Pons (tissue), 1 donor: ENCODE results near the gene POT1.
"Not testable (repeated sequence)": the region's sequence is repeated elsewhere in the genome, so short reads cannot be mapped to it uniquely, and the experiment has no call there.

Experiments
- DNase-seq: peaks from one replicate; pipeline ENCODE4 v3.0.0-alpha.2; 2016; ENCODE audit warnings: low spot score

Gene POT1, protein sequence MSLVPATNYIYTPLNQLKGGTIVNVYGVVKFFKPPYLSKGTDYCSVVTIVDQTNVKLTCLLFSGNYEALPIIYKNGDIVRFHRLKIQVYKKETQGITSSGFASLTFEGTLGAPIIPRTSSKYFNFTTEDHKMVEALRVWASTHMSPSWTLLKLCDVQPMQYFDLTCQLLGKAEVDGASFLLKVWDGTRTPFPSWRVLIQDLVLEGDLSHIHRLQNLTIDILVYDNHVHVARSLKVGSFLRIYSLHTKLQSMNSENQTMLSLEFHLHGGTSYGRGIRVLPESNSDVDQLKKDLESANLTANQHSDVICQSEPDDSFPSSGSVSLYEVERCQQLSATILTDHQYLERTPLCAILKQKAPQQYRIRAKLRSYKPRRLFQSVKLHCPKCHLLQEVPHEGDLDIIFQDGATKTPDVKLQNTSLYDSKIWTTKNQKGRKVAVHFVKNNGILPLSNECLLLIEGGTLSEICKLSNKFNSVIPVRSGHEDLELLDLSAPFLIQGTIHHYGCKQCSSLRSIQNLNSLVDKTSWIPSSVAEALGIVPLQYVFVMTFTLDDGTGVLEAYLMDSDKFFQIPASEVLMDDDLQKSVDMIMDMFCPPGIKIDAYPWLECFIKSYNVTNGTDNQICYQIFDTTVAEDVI

DNA sequence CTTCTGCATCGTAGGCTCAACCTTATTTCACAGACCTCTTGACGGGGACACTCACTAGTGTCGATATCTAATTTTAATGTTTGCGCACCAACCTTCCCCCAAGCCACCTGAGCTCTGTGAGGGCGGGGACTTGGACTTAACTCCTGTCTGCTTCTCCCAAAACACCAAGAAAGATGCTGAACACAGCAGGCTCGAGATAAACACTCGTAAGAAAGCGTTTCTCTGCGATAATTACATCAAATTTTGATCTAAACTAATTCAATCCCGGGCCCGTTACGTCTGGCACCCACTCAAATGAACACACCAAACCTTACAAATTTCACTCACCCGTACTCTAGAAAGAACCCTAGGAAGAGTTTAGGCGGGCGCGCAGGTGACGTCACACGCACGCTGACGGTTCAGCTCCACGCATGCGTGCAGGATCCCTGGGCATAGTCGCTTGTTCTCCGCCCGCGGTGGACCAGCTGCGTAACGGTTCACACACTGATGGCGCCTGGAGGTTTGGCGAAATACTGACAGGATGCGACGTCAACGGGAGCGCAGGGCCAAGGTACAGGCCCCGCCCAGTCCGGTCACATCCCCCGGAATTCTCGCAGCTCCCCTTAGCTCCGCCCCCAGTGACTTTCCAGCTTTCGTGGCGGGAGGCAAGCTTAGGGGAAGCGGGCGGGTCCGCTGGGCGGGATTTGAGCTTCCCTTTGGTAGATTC, at the start of gene POT1:
Gene POT1 (minus strand): TSS at position 359 of the 706 bp plus-strand sequence. CDS start 32,652 bp downstream, outside the sequence.
- DNase-seq = peak; percentile 99

DNA sequence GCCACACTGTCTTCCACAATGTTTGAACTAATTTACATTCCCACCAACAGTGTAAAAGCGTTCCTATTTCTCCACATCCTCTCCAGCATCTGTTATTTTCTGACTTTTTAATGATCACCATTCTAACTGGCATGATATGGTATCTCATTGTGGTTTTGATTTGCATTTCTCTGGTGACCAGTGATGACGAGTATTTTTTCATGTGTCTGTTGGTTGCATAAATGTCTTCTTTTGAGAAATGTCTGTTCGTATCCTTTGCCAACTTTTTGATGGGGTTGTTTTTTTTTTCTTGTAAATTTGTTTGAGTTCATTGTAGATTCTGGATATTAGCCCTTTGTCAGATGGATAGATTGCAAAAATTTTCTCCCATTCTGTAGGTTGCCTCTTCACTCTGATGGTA, 45.5 kb upstream of the POT1 start:
- DNase-seq = not testable (repeated sequence)

DNA sequence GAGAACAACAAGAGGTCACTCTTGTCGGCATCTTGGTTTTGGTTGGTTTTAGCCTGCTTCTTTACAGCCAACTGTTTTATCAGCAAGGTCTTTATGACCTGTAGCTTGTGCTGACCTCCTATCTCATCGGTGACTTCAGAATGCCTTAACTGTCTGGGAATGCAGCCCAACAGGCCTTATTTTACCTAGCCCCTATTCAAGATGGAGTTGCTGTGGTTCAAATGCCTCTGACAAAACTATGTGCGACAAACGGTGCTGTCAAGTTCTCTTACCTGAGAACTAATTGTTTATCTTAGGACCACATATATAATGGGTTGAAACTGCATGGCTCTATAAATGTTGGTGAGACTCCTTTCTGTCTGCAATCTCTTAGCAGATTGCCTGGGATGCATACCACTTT, 35.9 kb upstream of the POT1 start:
- no peak for DNase-seq

DNA sequence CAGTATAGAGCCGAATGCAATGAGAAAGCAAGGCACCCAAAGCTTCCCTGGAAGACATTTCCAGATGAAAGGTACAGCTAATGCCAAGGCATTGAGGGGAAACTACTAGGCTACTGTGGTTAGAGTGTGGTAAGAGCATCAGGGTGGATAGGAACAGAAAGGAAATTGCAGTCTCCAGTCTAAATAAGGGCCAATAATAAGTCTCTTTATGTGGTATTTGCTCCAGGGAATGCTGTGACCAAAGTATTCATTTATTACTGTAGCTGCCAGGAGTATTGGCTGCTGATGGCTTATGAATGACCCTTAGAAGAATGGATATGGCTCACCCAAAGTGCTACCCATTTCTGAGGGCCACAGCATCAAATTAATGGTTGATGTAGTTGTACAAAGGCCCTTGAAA, 30.1 kb upstream of the POT1 start:
- DNase-seq = no peak

DNA sequence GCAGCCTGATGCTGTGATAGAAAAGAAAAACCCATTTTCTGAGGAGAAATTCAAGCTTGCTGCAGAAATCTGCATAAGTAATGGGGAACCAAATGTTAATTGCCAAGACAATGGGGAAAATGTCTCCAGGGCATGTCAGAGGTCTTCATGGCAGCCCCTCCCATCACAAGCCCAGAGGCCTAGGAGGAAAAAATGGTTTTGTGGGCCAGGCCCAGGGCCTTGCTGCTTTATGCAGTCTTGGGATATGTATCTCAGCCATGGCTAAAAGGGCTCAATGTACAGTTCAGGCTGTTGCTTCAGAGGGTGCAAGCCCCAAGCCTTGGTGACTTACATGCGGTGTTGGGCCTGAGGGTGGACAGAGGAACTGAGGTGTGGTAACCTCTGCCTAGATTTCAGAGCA, 28.3 kb upstream of the POT1 start:
- DNase-seq = not testable (repeated sequence)

DNA sequence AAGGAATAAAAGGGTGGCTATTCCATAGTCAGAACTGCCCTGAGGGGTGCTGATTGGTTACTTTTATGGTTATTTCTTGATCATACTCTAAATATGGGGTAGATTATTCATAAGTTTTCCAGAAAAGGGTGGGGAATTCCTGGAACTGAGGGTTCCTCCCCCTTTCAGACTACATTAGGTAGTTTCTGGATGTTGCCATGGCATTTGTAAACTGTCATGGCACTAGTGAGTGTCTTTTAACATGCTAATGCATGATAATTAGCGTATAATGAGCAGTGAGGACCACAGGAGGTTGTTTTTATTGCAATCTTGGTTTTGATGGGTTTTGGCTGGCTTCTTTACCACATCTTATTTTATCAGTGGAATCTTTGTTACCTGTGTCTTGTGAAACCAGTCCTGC, 26.5 kb upstream of the POT1 start:
- no peak for DNase-seq

DNA sequence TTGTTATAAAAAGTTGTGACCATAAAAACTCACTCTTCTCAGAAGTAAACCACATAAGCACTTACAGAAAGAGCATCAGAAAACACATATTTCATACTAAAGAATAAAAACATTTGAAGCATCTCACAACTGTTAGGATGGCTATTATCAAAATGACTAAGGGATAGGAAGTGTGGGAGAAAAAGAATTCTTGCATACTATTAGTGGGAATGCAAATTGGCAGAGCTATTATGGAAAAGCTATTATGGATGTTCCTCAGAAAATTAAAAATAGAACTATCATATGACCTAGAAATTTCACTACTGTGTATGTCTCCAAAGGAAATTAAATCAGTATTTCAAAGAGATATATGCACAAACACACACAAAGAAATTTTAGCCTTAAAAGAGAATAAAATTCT, 25.2 kb upstream of the POT1 start:
- no peak for DNase-seq

DNA sequence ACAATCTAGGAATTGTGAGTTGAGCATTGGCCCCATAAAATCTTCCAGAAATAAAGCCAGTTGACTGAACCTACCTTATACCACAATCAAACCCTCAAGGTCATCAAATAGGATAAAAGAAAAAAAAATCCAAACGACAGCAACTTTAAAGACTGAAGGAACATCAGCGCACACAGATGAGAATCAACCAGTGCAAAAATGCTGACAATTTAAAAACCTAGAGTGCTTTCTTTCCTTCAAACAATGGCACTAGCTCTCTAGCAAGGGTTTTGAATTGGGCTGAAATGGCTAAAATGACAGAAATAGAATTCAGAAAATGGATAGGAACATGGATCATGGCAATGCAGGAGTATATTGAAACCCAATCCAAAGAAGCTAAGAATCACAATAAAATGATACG, 16.1 kb upstream of the POT1 start:
- no peak for DNase-seq

DNA sequence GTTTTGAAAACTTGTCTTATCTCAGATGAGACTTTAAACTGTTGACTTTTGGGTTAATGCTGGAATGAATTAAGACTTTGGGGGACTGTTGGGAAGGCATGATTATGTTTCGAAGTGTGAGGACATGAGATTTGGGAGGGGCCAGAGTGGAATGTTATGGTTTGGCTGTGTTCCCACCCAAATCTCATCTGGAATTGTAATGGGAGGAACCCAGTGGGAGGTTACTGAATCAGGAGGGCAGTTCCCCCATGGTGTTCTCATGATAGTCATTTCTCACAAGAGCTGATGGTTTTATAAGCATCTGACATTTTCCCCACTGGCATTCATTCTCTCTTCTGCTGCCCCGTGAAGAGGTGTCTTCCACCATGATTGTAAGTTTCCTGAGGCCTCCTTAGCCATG, 13.8 kb upstream of the POT1 start:
- DNase-seq = no peak

DNA sequence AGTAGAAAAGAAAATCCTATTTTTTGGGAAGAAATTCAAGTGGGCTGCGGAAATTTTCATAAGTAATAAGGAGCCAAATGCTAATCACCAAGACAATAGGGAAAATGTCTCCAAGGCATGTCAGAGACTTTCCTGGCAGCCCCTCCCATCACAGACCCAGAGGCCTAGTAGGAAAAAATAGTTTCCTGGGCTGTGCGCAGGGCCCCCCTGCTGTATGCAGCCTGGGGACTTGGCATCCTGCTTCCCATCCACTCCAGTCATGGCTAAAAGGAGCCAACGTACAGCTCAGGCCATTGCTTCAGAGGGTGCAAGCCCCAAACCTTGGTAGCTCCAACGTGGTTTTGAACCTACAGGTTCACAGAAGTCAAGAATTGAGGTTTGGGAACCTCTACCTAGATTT, 12.8 kb upstream of the POT1 start:
- no peak for DNase-seq

DNA sequence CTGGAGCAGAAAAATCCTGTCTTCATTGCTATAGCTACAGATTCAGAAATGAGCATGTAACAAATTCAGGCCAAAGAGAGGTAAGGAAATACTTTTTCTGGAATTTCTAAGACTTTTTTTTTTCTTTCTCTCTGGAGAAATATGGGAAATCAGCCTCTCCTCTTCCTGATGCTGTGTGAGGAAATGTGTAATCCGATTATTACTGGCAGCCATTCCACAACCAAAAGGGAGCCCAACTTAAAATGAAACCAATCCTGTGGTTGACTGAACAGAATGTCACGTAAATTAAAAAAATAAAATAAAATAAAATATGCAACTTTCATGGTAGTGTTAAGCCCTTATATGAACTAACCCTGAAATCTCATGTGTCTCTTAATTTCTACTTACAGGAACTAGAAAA, 10.7 kb upstream of the POT1 start:
- DNase-seq = no peak

DNA sequence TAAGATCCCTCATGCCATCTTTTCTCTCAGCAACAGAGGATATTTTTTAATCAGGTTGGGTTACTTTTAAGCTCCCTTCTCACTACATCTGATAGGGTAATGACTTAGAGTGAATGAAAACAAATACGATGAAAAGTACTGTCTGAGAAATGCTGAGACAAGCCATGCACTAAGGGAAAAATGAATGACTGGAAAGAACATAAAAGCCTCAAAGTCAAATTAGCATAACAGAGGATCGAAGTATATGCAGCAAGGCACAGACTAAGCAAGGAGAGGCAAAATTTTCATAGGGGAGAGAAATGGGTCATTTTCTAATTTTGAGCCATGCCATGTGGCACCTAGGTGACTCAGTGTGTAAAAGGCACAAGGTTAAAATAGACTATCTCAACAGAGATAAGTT, 8.5 kb upstream of the POT1 start:
- no peak for DNase-seq

DNA sequence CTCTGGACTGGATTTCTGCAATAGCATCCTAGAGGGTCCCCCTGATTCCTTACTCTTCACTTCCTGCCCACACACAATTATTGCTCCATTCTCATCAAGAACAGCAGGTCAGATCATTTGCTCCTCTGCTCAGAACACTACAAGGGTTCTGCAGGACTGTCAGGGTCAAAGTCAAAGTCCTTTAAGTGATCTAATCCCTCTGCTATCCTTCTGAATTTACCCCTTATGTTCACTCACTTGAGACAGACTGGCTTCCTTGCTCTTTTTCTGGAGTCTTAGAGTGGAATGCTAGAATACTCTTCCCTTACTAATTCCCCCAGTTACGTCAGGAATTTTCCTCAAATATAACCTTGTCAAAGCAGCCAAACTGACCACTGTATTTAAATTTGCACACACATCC, 7.5 kb upstream of the POT1 start:
- DNase-seq = no peak

DNA sequence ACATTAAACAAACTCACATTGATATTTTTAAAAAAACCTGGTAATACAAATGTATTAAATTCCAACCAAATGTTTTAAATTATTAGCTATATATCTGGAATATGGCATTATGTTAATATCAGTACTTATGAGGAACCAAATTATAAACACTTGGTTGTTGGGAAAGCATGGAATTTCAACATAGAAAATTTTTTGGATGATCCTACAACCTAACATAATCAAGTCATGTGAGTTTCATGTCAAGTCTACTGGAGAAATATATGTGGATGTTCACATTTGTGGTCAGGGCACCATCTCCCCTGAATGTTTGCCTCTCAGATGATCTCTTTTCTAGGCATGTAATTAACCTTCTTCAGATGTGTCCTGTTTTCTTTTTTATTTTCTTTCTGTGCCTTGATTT, 5.2 kb upstream of the POT1 start:
- DNase-seq = no peak

DNA sequence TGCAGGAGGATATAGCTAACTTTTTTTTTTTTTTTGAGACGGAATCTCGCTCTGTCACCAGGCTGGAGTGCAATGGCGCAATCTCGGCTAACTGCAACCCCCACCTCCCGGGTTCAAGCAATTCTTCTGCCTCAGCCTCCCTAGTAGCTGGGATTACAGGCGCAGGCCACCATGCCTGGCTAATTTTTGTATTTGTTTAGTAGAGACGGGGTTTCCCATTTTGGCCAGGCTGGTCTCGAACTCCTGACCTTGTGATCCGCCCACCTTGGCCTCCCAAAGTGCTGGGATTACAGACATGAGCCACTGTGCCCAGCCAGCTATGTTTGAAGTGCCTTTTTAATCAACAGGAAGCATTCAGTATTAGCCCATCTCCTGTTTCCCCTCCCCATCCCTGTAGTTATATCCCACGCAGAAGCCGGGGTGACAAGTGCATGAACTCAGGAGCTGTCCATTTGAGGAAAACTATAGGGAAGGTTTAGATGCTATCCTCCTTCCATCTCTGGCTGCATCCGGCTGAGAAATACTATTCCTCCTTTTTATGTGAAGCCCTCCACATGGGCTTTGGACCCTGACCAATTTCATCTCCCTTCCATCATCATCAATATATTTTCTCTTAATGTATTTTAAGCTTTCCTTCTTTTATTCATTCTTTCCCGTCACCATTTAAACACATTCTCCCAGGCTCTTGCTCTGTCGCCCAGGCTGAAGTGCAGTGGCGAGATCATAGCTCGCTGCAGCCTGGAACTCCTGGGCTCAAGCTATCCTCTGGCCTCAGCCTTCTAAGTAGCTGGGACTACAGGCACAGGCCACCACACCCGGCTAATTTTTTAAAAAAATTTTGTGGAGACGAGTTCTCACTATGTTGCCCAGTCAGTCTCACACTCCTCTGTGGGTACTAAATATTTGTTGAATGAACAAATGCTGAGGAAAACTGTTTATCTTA, 1.3 kb upstream of the POT1 start:
- no peak for DNase-seq

DNA sequence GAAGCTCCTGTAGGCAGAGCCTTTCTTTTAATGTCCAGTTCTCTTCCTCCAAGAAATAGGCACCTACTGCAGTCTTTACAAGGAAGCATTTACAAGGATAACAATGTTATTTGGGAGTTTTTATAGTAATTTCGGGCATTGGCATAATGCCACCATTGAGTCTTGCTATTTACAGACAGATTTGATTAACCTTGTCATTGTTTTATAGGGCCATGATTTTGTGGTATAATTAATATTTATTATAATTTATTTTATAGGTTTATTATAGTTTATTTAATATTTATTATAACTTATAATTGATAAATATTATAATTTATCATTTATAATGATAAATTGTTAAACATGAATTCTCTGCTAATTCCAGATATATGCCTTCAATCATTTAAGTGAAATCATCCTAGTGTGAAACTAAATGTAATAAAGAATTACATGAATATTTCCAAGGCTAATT, 573 bp upstream of the POT1 start:
- DNase-seq = no peak

DNA sequence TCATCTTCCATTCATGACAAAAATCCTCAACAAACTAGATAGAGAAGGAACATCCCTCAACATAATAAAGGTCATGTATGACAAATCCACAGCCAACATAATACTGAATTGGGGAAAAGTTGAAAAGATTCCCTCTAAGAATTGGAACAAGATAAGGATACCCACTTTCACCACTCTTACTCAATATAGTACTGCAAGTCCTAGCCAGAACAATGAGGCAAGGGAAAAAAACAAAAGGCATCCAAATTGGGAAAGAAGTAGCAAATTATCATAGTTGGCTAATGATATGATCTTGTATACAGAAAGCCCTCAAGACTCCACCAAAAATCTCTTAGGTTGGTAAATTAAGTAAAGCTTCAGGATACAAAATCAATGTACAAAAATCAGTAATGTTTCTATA, 4.7 kb downstream of the POT1 start:
- no peak for DNase-seq

DNA sequence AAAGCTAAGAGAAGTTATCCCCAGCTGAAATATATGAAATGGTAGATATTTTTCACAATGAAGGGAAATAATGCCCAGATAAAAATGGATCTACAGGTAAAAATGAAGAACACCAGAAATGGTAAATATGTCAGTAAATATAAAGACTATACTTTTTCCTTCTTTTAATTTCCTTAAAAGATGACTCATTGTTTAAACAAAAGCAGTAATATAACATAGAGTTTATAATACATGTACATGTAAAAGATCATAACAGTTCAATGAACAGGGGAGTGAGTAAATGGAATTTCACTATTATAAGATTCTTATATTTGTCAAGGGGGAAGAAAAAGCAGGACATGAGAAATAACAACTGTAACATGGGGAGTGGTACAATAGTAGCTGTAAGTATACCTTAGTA, 7.4 kb downstream of the POT1 start:
- no peak for DNase-seq

DNA sequence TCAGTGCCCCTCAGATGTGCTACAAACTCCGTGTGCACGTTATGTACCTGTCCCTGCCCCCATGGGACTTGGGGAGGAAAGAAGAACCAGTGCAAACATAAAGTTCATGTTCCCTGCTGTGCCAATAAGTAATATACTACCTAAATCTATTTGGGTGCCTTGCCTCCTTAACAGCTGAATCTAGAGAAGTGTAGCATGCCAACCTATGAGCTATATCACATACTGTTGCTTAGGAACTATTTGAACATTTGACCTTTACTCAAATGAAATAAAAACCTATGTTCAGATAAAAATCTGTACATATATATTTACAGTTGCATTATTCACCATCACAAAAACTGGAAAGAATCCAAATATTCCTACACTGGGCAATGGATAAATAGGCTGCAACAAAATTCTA, 9.8 kb downstream of the POT1 start:
- no peak for DNase-seq

DNA sequence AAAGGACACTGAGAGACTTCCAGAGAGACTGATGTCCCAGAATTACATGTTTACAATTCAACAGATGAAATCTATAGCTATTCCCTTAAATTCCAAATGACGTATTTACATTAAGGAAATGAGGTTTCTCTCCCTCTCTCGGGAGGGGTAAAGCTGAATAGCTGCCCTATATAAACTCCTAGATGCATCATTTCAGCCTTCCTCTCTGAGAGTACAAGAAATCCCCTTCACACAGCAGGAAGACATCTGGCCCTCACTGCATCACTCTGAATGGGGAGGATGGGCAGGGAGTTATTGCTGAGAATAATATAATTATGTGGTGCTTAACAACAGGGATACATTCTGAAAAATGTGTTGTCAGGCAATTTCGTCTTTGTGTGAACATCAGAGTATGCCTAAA, 11.0 kb downstream of the POT1 start:
- DNase-seq = no peak

DNA sequence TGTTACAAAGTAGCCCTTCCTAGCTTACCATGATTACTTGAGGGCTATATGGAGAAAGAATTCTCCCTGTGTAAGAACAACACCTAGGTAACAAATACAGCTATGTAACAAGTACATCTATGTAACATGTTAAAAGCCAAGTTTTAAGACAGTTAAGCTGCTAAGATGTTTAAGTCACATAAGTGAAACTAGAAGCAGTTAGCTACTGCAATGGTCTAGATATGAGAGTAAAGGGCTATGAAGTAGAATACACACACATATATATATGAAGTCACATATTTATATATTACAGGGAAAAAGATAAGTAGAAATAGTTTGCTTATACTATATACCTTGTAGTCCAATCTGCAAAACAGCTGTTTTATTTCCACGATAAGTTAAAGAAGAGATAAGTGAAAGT, 14.4 kb downstream of the POT1 start:
- DNase-seq = no peak

DNA sequence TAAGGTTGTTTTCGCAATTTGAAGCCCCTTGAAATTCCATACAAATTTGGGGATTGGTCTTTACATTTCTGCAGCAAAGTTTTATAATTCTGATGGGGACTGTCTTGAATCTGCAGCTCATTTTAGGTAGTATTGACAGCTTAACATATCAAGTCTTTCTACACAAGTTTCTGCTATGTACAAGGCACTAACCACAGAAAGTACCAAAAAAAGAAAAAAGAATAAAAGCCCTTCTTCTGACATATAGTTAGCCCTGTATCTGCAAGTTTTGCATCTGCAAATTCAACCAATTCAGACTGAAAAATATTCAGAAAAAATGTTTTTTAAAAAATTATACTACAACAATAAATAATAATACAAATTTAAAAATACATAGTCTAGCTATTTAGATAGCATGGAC, 15.3 kb downstream of the POT1 start:
- no peak for DNase-seq
